Measurements from ENCODE around the gene CTU2. TPM values are rescaled to one million over a fixed set of nuclear protein-coding genes. Genes with fewer than 3 reads are reported as not detected.

The CTU2 gene
- total RNA-seq, 4 donors from 2014 or later, result 9.4 to 9.9 (median 9.5) TPM

- no peak for DNase-seq (ENCODE audit: low spot score in 2 of 2)
- WGBS, 2 donors, result 97 to 98% methylated on average over 17 of the region's 17 CpGs
- no peak for TF ChIP-seq POLR2A (IDR thresholded peaks at IDR 0.05)
- intact Hi-C loops (cut with DNase I; ENCODE audit: low total_unique reads), result no loop called here
- H3K4me3 ChIP-seq (ENCODE audit: low read depth, poor library complexity, severe bottlenecking), result no peak overlapping the region
Measured at GRCh38 chr16:88721236-88721635, 14.9 kb downstream of the CTU2 start.

DNA sequence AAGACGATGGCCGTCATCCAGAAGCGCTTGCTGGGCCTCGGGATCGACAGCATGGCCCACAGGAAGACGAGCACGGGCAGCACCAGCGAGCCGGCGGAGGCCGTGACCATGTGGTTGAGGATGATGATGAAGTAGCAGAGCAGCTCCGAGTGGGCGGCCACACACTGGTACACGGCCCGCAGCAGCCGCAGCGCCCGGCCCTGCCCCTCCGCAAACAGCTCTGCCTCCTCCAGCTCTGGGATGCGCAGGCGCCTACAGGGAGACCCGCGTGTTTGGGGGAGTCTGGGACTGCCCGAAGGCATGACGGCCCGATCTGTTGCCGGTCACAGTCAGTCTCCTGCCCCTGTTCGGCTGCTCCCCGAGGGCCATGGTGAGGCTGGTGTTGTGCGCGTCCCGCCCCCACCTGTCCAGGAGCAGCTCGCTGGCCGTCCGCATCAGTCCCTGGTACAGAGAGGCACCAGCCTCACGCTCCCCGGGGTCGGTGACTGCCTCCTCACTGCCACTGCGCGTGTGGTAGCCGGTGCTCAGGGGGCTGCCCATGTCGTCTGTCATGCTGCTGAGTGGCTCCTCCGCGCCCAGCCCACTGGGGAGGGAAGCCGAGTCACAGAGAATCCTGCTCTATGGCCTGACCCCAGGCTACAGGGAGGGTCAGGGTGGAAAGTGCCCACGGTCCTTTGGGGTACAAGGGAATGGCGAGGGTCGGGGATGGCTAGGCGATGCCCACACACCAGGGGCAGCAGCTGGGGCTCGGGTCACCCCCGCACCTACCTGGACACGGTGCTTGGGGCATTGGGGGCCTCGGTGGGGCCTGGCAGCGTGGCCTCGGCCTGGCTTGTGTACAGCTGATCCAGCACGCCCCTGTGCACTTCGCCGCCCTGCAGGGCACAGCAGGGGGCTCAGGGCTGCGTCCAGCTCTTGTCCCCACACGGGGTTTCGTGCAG is 15.8 kb downstream of the CTU2 start:
- WGBS, 2 donors, result 93 to 95% methylated on average over 44 to 47 of the region's 61 CpGs
- H3K4me3 ChIP-seq (ENCODE audit: low read depth, poor library complexity, severe bottlenecking), result no peak overlapping the region
- TF ChIP-seq POLR2A (IDR thresholded peaks at IDR 0.05) (no peak), CTCF (IDR thresholded peaks at IDR 0.05) (no peak)
- DNase-seq (ENCODE audit: low spot score in 2 of 2), result no peak
- intact Hi-C loops (cut with DNase I; ENCODE audit: low total_unique reads), result no loop called here

DNA sequence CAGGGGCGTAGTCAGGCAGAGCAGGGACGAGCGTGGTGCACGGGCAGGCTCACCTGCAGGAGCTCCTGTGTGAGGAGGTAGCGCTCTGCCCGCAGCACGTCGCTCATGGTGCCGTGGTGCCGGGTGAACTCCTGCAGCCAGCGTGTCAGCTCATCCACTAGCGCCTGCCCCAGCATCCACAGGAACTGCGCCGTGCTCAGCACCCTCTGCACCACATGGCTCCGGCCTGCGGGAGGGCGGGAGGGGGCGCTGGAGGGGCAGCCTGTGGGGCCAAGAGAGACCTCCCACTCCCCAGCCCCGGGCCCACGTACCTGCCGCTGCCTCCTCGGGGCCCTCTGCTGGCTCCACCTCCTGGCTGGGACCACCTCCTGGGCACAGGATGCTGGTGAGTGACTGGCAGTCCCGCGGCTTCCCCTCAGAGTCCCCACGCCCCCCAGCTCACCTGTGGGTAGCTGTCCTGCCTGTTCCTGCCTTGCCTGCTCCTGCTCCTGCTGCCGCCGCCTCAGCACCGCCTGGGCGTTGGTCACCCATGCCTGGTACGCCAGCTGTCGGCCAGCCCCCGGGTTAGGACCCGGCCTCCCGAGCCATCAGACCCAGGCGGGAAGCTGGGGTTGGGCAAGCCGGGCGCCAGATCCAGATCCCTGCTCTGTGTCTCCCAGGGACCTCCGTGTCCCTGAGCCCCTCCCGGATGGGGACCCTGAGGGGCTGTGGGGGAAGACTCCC is 16.6 kb downstream of the CTU2 start:
- WGBS, 2 donors, result 96 to 98% methylated on average over 25 to 33 of the region's 39 CpGs
- H3K4me3 ChIP-seq (ENCODE audit: low read depth, poor library complexity, severe bottlenecking), result no peak overlapping the region
- DNase-seq (ENCODE audit: low spot score in 2 of 2), result no peak
- intact Hi-C loops (cut with DNase I; ENCODE audit: low total_unique reads), result no loop called here
- TF ChIP-seq CTCF (IDR thresholded peaks at IDR 0.05), result no peak
- TF ChIP-seq POLR2A (IDR thresholded peaks at IDR 0.05), result no peak

DNA sequence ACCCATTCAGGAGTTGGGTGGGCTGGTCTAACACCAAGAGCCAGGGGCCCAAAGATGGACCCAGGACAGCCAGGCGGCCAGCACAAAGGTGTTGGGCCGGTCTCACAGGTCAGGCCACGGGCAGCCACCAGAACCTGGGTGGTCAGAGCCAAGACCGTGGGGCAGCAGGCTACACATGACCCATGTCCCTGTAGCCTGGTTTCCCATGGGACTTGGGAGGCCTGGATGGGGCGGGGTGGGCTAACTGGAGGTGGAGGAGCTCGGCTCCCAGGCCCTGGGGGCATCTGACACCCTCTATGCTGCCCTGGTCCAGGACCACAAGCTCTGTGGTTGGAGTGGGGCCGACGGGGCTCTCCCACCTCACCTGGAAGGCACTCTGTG is 17.2 kb downstream of the CTU2 start:
- DNase-seq (ENCODE audit: low spot score in 2 of 2), result no peak
- TF ChIP-seq POLR2A (IDR thresholded peaks at IDR 0.05) (no peak), CTCF (IDR thresholded peaks at IDR 0.05) (no peak)

DNA sequence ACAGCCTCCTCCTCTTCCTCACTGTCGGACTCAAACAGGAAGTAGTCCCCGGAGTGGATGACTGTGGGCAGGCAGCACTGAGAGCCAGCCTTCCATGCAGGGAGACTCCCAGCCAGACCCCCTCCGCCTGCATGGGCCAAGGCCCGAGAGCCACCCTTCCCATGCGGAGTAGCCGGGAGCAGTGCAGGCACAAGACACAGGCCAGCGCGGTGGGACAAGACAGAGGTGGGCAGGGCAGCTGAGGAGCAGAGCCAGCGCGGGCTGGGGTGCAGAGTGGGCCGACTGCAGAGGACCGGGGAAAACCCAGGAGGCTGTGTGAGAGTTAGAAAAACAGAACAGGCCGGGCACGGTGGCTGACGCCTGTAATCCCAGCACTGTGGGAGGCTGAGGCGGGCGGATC is 17.6 kb downstream of the CTU2 start:
- intact Hi-C loops (cut with DNase I; ENCODE audit: low total_unique reads), result no loop called here
- WGBS, 2 donors, result 90 to 98% methylated on average over 14 to 17 of the region's 17 CpGs
- no peak for DNase-seq (ENCODE audit: low spot score in 2 of 2)
- TF ChIP-seq POLR2A (IDR thresholded peaks at IDR 0.05), result no peak
- no peak for TF ChIP-seq CTCF (IDR thresholded peaks at IDR 0.05)
- no peak overlapping the region for H3K4me3 ChIP-seq (ENCODE audit: low read depth, poor library complexity, severe bottlenecking)

More for the DNA sequence above, 17.2 kb downstream of the CTU2 start:
- intact Hi-C loops (cut with DNase I; ENCODE audit: low total_unique reads), result no loop called here
- H3K4me3 ChIP-seq (ENCODE audit: low read depth, poor library complexity, severe bottlenecking), result no peak overlapping the region
- 87 to 91% methylated on average over 6 to 7 of the region's 8 CpGs for WGBS, 2 donors

- TF ChIP-seq POLR2A (IDR thresholded peaks at IDR 0.05), result no peak
- WGBS, 2 donors, result 92 to 94% methylated on average over 24 to 31 of the region's 31 CpGs
- no peak overlapping the region for H3K4me3 ChIP-seq (ENCODE audit: low read depth, poor library complexity, severe bottlenecking)
- no peak for DNase-seq (ENCODE audit: low spot score in 2 of 2)
- intact Hi-C loops (cut with DNase I; ENCODE audit: low total_unique reads), result no loop called here
Measured at GRCh38 chr16:88724855-88725555, 18.7 kb downstream of the CTU2 start.
